Natural killer cell treated with Interleukin-12 subunit alpha and Interleukin-12 subunit beta and Interleukin-15 and Interleukin-18, amount 100 ng/mL, for 72 hours (primary cell): ENCODE results near the gene KATNB1. TPM values are rescaled to one million over a fixed set of nuclear protein-coding genes. Genes with fewer than 3 reads are reported as not detected.

Source experiments
- ATAC-seq, 2 donors: fragments of 150-1000 bp; cut with Tn5 transposase in 1 of 2; sonication (Bioruptor Pico), chemical (Tn5 transposase) in 1 of 2; 2 replicates each; pipeline ENCODE4 v1.10.0; 2021
- DNase-seq: peaks from one replicate; pipeline ENCODE4 v3.0.0; 2022; ENCODE audit warnings: low spot score
- H3K27ac Mint-ChIP-seq, 2 donors: 1 replicate in 1 of 2; 2 replicates in 1 of 2; pipeline ENCODE4 v1.8.0; 2022; ENCODE audit warnings: mixed read lengths in 2 of 2, mild to moderate bottlenecking in 1 of 2, moderate library complexity in 1 of 2
- H3K27me3 Mint-ChIP-seq, 2 donors: 1 replicate in 1 of 2; 2 replicates in 1 of 2; pipeline ENCODE4 v1.8.0; 2022; ENCODE audit warnings: mixed read lengths in 2 of 2
- H3K36me3 Mint-ChIP-seq: one replicate; pipeline ENCODE4 v1.8.0; 2022; ENCODE audit warnings: mixed read lengths
- H3K4me1 Mint-ChIP-seq, 2 donors: 1 replicate in 1 of 2; 2 replicates in 1 of 2; pipeline ENCODE4 v1.8.0; 2022; ENCODE audit warnings: low read depth in 2 of 2, mixed read lengths in 2 of 2, mild to moderate bottlenecking in 1 of 2
- H3K4me3 Mint-ChIP-seq: one replicate; pipeline ENCODE4 v1.8.0; 2022; ENCODE audit warnings: mixed read lengths
- H3K9me3 Mint-ChIP-seq: 2 replicates; pipeline ENCODE4 v1.8.0; 2022; ENCODE audit warnings: mixed read lengths
- total RNA-seq, 2 donors: library from RNA; stranded (reverse); gene quantifications; one replicate each; pipeline ENCODE4 v1.2.3, GENCODE V29; 2022

The KATNB1 gene
- total RNA-seq, 2 donors from 2014 or later: 33.7 to 65.3 TPM

GRCh38 chr16:57749101-57749692, 13.6 kb downstream of the KATNB1 start:
- no peaks in the 10 kb centered on the region for H3K9me3 Mint-ChIP-seq
- H3K27ac Mint-ChIP-seq: peak overlapping the region; percentile 6 to 18
- no peaks in the 10 kb centered on the region for H3K36me3 Mint-ChIP-seq
- ATAC-seq (no peak), DNase-seq (no peak)
- H3K4me3 Mint-ChIP-seq: no peak overlapping the region
- no peaks in the 10 kb centered on the region for H3K27me3 Mint-ChIP-seq
- H3K4me1 Mint-ChIP-seq: peaks cover 16 to 23% of the 10 kb centered on the region in 2 donors

DNA sequence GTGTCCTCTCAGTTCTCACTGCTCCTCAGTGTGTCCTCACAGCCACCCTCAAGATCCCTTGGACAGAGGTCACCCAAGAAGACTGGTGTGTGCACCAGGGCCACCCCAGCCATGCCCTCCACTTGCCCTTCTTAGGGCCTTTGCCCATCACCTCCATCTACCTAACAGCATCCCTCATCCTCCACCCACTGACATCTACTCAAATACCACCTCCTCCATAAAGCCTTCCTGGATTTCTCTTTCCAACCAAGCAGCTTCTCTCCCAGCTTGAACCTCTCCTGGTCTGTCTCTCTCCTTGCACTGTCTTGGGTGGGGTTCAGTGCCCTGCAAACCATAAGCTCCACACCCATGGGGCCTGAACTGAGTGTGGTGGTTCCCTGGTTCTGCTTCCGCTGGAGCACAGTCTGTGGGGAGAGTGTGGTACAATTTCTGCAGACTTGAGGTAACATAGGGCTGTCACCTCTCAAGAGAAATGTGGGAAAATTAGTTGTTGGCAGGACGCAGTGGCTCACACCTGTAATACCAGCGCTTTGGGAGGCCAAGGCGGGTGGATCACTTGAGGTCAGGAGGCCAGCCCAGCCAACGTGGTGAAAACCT, 14.4 kb downstream of the KATNB1 start:
- no peak for ATAC-seq
- Mint-ChIP-seq H3K4me1 (peaks cover 16 to 23% of the 10 kb centered on the region in 2 donors), H3K9me3 (no peaks in the 10 kb centered on the region), H3K36me3 (no peaks in the 10 kb centered on the region), H3K27me3 (no peaks in the 10 kb centered on the region), H3K4me3 (no peak overlapping the region), H3K27ac (peak overlapping the region; percentile 6 to 18)
- no peak for DNase-seq

DNA sequence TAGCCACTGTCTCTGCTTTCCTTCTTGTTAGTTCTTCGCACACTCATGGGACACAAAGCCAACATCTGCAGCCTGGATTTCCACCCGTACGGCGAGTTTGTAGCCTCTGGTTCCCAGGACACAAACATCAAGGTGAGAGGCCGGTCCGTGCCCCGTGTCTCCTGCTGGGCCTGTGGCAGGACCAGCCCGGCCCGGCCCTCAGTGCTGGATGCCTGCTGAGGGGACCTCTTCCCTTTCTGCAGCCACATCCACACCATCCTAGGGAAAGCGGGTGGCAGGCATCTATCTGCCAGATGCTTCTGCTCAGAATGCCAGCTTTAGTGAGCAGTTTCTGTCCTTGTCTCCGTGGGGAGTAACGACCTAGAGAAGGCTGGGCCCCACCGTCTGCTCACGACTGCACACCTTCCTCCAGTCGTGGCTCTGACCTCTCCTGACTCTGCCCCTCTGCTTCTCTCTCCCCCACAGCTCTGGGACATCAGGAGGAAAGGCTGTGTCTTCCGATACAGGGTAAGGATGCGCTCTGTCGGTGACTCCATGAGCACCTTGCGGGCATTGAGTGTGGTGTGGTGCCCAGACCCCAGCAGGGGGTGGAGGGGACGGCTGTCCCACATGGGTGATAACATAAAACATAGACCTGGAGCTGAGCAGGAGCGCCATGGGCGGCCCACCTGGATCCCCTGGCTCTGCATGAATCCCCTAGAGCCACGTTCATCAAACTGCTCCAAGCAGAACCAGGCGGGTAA, 15.4 kb downstream of the KATNB1 start:
- Mint-ChIP-seq H3K27me3 (no peaks in the 10 kb centered on the region), H3K9me3 (no peaks in the 10 kb centered on the region), H3K36me3 (no peaks in the 10 kb centered on the region), H3K4me3 (no peak overlapping the region), H3K27ac (peak overlapping the region; percentile 52 to 77), H3K4me1 (peaks cover 16 to 23% of the 10 kb centered on the region in 2 donors)
- ATAC-seq (no peak), DNase-seq (no peak)

GRCh38 chr16:57751539-57752202, 16.1 kb downstream of the KATNB1 start:
- Mint-ChIP-seq H3K27me3 (no peaks in the 10 kb centered on the region), H3K4me3 (no peak overlapping the region), H3K4me1 (peaks cover 18 to 20% of the 10 kb centered on the region in 2 donors), H3K36me3 (no peaks in the 10 kb centered on the region), H3K27ac (peak overlapping the region; percentile 52 to 77), H3K9me3 (no peaks in the 10 kb centered on the region)
- DNase-seq (no peak), ATAC-seq (no peak)

DNA sequence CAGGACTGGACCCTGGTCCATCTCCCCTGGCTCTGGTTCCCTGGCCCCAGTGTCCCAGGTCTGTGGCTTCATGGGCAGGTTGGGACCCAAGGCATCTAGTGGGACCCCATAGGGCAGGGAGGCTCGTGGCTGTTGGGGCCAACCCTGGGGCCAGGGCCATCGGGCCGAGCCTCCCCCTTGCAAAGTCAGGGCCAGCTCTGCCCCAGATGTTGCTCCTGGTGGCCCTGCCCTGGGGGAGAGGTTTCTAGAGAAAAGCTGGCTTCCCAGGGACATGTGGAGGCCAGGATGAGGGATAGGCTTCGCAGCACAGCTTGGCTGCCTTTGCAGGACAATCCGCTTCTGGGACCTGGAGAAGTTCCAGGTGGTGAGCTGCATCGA, 16.6 kb downstream of the KATNB1 start:
- H3K4me3 Mint-ChIP-seq: no peak overlapping the region
- H3K4me1 Mint-ChIP-seq: peaks cover 18 to 20% of the 10 kb centered on the region in 2 donors
- H3K36me3 Mint-ChIP-seq: no peaks in the 10 kb centered on the region
- ATAC-seq (no peak), DNase-seq (no peak)
- no peak overlapping the region for H3K27ac Mint-ChIP-seq
- no peaks in the 10 kb centered on the region for H3K27me3 Mint-ChIP-seq
- no peaks in the 10 kb centered on the region for H3K9me3 Mint-ChIP-seq

DNA sequence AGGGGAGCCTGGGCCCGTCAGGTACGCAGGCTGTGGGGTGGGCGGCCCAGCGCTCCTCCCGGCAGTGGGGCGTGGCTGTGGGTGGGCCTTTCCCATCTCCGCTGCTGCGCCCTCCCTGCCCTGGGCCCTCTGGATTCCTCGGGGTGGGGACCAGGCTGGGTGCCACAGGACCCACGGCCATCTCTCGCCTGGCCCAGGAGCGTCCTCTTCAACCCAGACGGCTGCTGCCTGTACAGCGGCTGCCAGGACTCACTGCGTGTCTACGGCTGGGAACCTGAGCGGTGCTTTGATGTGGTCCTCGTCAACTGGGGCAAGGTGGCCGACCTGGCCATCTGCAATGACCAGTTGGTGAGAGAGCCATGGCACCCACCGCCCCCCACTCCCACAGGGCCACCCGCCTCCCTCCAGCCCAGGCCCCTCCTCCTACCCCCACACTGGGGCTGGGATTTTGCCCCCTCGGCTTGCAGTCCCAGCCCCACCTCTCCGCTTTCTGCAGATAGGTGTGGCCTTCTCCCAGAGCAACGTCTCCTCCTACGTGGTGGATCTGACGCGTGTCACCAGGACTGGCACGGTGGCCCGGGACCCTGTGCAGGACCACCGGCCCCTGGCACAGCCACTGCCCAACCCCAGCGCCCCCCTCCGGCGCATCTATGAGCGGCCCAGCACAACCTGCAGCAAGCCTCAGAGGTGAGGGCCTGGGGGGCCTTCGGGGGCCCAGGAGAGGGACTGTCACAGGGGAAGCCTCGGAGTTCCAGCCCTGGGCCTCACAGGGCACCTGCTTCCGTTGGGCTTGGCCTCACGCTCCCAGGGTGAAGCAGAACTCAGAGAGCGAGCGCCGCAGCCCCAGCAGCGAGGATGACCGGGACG, 17.2 kb downstream of the KATNB1 start:
- Mint-ChIP-seq H3K9me3 (no peaks in the 10 kb centered on the region), H3K4me1 (peaks cover 18 to 20% of the 10 kb centered on the region in 2 donors), H3K27me3 (no peaks in the 10 kb centered on the region)

GRCh38 chr16:57753448-57754353, 18.1 kb downstream of the KATNB1 start:
- no peak for ATAC-seq

More for the DNA sequence above, 17.2 kb downstream of the KATNB1 start:
- ATAC-seq (no peak), DNase-seq (no peak)
- Mint-ChIP-seq H3K4me3 (no peak overlapping the region), H3K27ac (no peak overlapping the region), H3K36me3 (no peaks in the 10 kb centered on the region)

DNA sequence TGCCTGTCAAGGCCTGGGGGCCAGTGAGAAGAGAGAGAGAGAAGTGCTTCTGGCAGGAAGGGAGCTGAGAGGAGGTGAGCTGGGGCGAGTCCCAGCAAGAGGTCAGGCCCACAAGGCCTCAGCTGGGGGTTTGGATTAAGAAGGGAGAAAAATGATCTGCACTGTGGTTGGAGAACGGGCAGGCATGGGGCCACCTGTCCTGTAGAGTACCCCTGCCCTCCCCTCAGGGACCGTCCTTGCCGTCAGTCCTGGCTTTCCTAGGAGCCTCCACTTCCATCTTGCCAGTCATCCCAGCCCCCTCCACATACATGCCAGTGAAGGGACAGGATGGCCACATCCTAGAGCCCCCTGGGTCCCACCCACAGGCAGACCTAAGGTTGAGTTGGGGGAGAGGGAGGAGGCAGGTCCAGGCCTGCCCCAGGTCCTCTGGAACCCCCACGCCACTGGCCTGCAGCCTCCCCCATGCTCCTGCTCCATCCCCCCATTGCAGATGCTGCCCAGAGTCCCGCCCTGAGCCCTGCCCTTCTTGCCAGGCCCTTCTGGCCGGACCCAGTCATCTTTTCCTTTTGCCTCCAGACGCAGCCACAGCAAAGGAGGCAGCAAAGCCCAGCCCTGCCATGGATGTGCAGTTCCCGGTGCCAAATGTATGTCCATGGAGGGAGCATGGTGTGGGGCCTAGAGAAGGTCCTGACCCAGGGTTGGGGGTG, 18.9 kb downstream of the KATNB1 start:
- Mint-ChIP-seq H3K27me3 (no peaks in the 10 kb centered on the region), H3K36me3 (no peaks in the 10 kb centered on the region), H3K9me3 (no peaks in the 10 kb centered on the region), H3K27ac (peak overlapping the region in 1 of 2 donors; percentile 62), H3K4me3 (no peak overlapping the region), H3K4me1 (peaks cover 18 to 19% of the 10 kb centered on the region in 2 donors)
- ATAC-seq (no peak), DNase-seq (no peak)

More at GRCh38 chr16:57753448-57754353, 18.1 kb downstream of the KATNB1 start:
- peaks cover 18 to 20% of the 10 kb centered on the region in 2 donors for H3K4me1 Mint-ChIP-seq
- H3K4me3 Mint-ChIP-seq: no peak overlapping the region
- H3K27ac Mint-ChIP-seq: peak overlapping the region in 1 of 2 donors; percentile 62
- H3K36me3 Mint-ChIP-seq: no peaks in the 10 kb centered on the region
- H3K9me3 Mint-ChIP-seq: no peaks in the 10 kb centered on the region
- no peak for DNase-seq
- no peaks in the 10 kb centered on the region for H3K27me3 Mint-ChIP-seq

GRCh38 chr16:57755061-57755684, 19.6 kb downstream of the KATNB1 start:
- H3K4me1 Mint-ChIP-seq: peaks cover 11 to 13% of the 10 kb centered on the region in 2 donors
- ATAC-seq (no peak), DNase-seq (no peak)
- H3K27me3 Mint-ChIP-seq: no peaks in the 10 kb centered on the region
- no peaks in the 10 kb centered on the region for H3K36me3 Mint-ChIP-seq
- no peaks in the 10 kb centered on the region for H3K9me3 Mint-ChIP-seq
- H3K4me3 Mint-ChIP-seq: no peak overlapping the region
- H3K27ac Mint-ChIP-seq: peak overlapping the region in 1 of 2 donors; percentile 51

DNA sequence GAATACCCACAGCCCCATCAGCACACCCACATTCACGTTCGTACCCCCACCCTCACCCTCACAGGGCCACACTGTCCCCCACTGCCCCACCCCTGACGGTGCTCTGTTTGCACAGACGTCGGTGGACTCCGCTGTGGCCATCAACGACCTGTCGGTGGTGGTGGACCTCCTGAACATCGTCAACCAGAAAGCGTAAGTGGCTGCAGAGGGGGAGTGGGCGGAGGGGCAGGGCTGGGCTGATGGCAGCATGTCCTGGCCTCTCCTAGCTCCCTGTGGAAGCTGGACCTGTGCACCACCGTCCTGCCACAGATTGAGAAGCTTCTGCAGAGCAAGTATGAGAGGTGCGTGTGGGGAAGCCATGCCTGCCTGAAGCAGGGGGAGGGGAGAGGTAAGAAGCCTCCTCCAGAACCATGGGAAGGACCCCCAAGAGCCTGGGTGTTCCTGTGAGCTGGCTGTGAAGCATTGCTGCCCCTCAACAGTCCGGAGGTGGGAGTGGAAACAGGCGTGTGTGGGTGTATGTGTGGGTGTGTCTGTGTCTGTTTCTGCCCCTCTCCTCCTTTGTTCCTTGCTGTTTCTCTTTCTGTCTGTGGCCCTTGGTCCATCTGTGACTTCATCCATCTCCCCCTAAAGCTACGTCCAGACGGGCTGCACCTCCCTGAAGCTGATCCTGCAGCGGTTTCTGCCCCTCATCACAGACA, 20.3 kb downstream of the KATNB1 start:
- Mint-ChIP-seq H3K4me1 (peaks cover 5 to 9% of the 10 kb centered on the region in 2 donors), H3K27ac (peak overlapping the region in 1 of 2 donors; percentile 51), H3K27me3 (no peaks in the 10 kb centered on the region), H3K9me3 (no peaks in the 10 kb centered on the region), H3K36me3 (no peaks in the 10 kb centered on the region), H3K4me3 (no peak overlapping the region)
- DNase-seq: no peak
- ATAC-seq: no peak
